Measurements from ENCODE around the gene MCFD2.
"Not testable (repeated sequence)": the region's sequence is repeated elsewhere in the genome, so short reads cannot be mapped to it uniquely, and the experiment has no call there.

MCFD2 gene

DNA sequence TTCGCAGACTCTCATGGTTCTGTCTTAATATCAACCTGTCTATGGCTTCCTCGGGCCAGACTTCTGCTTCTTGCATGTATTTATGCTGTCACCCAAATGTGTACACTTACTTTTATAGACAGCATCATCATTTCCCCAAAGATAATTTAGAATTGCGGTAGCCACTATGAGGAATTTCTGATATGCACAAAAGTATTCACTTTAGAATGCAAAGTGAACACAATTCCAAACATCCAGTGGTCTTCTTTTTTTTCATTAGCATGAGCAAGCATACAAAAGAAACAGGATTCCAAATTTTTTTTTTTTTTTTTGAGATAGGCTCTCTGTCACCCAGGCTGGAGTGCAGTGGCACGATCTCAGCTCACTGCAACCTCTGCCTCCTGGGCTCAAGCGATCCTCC, 21.0 kb upstream of the MCFD2 start:
- DNase-seq = no peak

DNA sequence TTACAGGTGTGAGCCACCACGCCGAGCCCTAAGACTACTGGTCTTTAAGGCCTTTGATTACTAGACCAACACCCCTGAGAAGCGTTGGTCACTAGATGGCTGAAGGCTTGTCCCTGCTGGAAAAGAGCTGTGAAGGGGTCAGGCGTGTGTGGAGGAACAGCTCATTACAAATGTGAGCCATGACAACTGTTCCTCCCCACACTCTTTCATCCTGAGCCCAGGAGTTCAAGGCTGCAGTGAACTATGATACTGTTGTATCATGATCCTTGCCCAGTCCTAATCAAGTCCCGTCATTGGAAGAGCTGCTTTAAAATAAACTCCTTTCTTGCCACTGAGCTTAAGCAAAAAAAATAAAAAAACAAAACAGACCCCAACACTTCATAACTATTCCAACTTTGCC, 19.5 kb upstream of the MCFD2 start:
- DNase-seq = no peak

DNA sequence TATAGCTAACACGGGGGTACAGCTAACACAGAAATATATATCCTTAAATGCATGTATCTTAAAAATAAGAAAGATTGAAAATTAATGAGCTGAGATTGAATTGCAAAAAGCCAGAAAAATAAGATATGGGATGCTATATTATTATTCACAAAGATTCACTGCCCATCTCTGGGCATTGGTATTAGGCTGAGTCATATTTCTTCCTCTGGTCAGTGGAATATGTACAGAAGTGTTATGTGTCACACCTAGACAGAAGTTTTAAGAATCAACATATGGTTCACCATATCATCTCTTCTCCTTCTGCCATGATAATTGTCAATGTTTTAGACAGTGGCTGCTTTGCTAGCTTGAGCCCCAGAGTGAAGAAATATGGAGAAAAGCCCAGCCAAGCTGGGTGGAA, 14.0 kb upstream of the MCFD2 start:
- DNase-seq = no peak

DNA sequence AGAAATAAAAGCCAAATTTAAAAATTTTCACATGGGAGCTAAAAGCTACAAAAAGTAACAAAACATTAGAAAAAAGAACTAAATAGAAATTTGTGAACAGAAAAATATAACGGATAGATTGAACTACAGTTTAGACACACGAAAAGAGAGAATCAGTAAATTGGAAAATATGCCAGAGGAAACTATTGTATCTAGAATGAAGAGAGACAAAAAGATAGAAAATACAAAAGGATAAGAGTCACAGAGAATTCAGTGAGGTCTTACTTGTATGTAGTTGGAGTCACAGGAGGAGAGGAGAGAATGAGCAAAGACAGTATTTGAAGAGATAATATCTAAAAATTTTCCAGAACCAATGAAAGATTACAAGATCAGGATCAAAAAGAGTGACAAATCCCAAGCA, 11.3 kb upstream of the MCFD2 start:
- DNase-seq = no peak

DNA sequence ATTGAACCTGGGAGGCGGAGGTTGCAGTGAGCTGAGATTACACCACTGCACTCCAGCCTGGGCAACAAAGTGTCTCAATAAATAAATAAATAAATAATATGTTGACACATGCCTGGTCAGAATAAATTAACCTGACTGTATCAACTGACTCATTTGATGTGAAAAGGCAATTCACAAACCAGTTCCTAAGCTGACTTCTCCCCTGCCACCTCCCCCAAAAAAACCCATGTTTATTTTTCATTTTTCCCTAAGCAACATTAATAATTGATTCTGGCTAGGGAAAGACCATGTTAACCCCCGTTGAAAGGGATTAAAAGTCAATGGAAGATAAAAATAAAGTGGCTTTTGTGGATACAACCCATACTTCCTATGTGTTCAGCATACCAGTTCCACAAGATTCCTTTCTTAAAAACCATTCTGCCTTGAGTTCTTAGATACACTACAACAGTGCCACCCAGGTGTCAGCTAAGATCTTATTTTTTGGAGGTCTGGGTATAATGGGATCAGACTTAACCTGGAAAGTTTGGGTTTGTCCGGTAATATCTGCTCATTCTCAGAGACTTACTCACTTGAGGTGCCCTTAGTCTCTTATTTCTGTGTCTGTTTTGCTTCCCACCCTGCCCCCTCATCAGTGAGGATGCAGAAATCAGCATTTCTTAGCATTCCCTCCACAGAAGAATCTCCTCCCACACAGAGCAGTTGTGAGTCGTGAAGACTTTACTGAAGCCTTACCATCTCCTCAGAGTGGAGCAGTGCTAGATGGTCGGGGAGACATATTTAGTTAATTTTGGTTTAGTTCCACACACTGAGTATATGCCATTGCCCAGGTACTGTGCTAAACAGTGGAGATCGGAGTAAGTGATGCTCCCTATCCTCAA, 10.1 kb upstream of the MCFD2 start:
- DNase-seq = no peak

DNA sequence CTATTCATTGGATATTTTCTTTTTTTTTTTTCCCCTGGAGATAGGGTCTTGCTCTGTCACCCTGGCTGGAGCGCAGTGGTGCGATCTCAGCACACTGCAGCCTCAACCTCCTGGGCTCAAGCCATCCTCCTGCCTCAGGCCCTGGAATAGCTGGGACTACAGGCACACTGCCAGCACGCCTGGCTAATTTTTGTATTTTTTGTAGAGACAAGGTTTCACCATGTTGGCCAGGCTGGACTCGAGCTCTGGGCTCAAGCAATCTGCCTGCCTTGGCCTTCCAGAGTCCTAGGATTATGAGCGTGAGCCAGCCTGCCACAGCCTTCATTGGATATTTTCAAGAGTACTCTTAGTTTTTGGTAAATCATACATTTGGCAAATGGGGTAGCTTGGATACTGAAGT, 9.0 kb upstream of the MCFD2 start:
- no peak for DNase-seq

DNA sequence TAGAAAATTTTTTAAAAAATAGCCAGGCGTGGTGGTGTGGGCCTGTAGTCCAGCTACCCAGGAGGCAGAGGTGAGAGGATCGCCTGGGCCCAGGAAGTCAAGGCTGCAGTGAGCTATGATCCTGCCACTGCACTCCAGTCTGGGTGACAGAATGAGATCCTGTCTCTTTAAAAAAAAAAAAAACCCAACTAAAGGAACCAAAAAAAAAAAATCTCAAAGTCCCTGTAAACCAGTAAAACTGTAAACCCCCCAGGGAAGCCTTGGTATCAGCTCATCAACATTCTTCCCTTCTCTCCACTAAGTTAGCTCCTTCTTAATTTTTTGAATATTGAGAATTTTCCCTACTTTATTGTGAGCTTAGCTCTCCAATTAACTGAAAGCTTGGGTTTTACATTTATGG, 8.4 kb upstream of the MCFD2 start:
- DNase-seq = no peak

DNA sequence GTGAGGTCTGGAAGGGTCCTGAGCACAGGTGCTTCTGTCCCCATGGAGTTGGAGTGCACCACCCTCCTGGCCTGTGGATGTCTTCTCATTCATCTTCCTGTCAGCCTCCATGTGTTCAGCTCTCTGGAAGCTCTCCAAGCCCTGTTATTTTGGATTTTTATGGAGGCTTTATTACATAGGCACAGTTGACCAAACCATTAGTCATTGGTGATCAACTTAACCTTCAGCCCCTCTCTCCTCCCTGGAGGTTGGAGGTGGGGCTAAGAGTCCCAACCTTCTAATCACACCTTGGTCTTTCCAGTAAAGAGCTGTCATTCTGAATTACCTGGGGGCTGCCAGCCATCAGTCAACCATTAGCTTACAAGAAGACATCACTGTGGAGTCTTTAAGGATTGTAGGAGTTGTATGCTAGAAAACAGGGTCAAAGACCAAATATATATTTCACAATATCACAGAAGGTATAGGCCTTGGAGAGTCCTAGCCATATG, 7.5 kb upstream of the MCFD2 start:
- no peak for DNase-seq

DNA sequence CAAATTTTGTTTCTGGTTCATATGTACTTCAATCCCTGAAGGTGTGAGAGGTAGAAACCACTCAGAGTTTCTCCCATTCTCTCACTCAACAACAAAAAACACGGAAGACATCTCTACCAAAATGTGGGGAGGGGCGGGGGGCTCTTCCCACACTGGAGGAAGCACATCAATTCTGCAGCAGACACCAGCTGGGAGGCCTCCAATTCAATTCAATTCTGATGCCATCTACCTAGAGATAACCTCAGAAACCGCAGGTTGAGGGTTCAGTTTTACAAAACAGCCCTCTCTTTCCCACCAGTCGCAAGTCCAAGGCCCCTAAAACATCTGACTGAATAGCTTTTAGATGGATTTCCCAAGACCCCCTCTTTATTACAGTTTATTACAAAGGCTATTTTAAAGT, 7.0 kb upstream of the MCFD2 start:
- DNase-seq = no peak

DNA sequence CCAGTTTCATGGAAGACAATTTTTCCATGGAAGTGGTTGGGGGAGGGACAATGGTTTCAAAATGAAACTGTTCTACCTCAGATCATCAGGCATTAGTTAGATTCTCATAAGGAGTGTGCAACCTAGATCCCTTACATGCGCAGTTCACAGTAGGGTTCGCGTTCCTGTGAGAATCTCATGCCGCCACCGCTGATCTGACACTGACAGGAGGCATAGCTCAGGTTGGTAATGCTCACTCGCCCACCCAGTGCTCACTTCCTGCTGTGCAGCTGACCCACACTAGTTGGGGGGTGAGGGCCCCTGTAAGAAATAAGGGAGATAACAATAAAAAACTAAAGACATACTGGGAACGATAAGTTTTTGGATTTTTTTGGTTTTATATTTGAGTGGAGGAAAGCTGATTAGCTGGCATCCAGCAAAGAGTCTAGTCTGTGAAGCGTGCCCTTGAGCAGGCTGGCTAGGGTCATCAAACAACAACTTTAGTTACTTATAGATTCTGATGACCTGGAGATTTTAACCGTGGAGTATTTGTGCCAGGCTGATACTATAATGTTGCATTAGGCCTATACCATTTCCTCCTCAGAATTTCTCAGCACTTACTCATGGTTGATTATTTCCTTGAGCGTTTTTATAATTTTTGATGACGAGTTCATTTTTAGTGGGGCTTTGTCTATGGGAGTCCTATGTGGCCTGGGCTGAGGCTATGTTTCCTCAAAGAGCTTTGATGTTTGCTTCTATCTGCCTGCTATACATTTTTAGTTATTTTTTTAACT, 6.3 kb upstream of the MCFD2 start:
- DNase-seq = no peak

DNA sequence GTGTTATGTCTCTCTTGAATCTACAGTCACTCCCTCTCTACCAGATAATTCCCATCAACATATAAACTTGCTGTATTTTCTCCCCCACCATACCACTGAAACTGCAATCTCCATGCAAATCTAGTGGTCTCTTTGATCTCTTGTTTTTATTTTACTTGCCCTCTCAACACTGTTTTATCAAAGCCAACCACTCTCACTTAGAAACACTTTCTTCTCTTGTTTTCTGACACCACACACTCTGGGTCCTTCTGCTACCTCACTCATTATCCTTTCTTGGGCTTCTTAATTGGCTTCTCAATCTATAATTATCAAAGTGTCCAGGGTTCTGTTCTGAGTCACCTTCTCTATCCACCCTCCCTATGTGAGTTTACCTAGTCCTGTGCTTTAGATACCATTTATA, 2.0 kb upstream of the MCFD2 start:
- DNase-seq = no peak

DNA sequence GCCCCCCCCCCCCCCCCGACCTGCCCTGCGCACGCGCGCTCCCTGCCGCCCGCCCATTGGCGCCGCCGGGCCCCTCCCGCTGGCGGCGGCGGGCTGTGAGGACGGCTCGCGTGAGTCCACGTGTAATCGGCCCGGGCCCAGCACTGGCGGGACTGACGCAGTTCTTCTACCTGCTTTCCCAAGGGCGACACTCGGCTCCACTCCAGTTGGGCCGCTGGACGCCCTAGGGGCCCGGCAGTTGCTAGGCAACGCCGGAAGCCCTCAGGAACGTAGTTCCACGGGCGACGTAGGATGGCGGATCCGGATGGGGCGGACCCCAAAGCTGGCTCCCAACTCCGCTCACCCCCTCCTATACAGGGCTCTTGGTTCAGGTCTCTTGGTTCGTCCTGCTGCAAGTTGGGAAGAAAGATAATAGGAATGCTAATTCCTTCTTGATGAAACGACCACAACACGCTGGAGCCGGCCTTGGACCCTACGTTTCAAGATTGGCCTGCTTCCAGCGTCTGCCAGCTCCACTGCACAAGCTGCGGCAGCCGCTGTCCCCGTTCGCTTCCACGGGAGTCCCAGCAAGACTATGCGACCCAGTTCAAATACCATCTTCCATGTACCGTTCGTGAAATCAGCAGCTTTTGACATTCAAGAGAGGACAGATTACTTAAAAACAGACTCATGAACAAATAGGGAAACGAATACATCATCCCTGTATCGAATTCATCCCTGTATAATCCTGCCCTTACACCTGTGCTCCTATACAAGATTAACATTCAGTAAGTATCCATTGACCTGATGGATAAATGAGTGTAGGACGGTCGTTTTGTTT, 415 bp upstream of the MCFD2 start:
- peak; percentile 72 to 73 for DNase-seq

DNA sequence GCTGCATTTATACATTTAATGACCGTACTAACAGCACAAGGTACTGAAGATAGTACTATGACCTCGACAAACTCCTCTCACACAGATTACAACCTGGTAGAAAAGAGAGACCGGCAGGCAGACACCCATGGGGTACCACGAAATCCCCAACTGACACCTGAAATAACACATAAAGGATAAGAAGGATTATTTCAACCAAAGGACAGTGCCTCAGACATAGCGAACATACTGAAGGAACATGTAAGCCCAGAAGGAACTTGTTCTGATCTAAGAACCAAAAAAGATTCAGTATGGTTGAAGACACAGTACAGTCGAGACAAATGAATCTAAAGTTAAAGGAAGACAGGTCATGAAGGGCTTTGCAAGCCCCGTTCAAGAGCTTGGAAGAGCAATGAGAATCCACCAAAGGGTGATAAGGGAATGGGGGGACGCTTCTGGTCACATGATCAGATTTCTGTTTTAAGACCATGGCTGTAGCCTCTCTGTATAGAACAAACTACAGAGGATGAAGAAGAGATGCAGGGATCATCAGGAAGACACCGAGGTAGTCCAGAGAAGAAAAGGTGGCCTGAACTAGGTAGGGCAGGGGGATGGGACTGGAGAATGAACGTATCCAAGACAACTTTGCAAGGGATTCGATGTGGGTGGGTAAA, 902 bp downstream of the MCFD2 start:
- no peak for DNase-seq

DNA sequence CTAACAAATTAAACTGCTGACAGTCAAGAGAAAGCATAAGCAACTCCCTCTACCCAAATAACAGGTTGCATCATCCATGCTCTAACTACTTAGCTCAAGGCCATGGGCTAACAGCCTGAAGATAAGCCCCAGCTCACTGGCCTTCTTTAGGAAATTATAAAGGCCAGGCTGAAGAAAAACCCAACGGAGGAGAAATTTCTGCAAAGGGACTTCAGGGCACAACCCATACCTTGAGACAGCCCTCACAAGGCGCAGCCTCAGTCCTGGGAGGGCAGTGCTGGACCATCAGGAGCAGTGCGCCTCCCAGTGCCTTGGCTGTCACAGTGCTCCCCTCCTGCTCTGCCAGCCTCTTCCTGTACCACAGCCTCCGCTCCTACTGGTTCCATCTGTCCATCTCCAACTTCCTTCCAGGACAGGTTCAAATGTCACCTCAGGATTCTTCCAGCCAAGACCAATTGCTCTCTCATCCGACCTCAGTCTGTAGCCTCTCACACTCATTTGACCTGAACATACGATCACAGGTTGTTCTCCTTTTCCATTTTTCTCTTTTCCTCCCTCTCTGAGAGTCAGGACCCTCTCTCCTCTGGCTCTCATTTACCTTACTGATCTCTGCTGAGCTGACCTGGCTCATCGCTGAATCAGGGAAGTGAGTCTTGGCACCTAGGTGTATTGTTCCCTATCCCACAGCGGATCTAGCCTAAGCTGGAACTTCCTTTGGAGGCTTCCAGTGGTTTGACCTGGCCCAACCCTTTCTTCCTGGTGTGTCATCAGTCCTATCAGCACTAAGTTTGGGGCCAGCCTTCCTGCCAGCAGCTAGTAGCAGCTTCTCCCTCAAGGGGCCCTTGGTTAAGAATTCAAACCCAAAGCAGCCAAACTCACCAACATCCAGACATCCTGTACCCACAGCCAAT, 1.9 kb downstream of the MCFD2 start:
- no peak for DNase-seq

DNA sequence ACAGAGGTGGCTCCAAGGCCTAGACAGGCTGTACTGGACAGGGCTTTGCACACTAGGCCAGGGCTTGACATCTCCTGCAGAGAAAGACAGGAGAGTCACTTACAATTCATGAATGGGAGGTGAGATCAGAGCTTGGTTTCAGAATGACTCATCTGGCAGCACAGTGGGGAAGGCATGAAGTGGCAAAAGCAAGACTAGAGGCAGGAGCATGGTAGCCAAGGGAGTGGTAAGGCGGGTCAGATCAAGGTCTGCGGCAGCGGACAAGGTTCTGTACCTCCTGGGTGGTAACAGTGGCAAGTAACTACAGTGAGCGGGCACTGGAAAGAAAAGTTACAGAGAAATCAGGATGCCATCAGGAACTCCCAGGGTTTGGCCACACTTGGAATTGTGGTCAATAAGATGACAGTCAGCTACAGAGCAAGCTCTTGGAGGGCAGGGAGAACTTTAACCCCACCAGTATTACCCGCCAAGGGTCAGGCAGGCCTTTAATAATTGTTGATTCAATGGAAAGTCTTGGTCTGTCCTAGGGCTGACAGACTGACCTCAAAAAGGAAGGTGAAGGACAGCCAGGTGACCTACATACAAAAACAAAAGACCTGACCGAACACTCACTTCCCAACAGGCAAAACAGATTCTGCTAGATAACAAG, 5.7 kb downstream of the MCFD2 start:
- DNase-seq = no peak

DNA sequence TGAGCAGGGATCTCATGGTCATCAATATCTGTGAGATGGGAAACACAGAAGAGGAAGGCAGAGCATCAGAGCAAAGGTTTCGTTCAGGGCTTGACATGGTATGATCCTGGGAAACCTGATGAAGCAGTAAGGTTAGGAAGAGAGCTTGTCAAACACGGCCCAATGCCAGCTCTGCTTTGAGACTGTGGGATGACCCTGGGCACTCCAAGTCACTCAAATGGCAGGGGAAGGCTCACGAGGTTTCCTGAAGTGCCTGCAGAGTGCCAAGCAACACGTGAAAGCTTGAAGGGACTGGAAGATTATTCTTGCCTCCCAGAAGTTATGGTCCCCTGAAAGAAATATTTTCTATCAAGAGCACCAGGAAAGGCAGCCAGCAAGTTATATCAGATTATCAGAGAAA, 6.5 kb downstream of the MCFD2 start:
- DNase-seq = no peak

DNA sequence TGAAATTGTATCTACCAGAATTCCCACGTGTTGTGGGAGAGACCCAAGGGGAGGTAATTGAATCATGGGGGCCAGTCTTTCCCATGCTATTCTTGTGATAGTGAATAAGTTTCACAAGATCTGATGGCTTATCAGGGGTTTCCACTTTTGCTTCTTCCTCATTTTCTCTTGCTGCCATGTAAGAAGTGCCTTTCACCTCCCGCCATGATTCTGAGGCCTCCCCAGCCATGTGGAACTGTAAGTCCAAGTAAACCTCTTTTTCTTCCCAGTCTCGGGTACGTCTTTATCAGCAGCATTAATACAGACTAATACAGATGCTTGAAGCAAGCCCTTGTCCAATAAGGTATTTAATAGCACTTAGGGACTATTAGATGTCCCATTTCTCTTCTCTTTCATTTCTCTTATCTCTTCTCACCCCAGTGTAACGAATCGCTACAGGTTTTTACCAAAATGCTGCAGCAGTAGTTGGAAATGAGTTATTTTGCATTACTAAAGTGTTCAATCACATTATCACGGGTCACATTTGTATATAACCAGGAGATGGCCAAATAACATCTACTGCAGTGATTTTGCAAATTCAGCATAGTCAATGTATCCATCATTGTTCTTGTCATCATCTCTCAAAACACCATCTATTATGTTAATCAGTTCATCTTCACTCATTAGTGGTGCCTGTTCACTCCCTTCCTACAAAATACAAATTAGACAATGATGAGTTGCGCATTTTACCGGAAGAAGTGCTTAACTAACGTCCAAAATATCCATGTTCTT, 10.5 kb downstream of the MCFD2 start:
- DNase-seq = not testable (repeated sequence)

DNA sequence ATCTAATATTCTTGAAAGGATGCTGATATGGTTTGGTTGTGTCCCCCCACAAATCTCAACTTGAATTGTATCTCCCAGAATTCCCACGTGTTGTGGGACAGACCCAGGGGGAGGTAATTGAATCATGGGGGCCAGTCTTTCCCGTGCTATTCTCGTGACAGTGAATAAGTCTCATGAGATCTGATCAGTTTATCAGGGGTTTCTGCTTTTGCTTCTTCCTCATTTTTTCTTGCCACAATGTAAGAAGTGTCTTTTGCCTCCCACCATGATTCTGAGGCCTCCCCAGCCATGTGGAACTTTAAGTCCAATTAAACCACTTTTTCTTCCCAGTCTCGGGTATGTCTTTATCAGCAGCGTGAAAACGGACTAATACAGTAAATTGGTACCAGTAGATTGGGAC, 12.6 kb downstream of the MCFD2 start:
- DNase-seq = not testable (repeated sequence)

DNA sequence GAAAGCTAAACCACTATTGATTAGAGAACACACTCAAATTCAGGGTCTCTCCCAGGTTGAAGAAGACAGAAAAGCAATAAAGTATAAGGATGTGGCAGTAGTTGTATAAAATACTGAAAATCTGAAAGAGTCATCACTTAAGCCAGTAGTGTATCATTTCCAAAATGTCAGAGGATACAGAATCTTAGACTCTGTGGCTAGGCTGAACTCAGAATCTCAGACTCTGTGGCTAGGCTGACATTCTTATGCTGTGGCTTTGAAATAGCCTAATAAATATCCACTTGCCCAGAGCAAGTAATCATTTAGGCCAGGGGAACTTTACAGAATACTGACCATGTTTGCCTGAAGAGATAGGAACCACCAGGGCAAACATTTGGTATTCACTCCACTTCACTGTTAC, 13.1 kb downstream of the MCFD2 start:
- DNase-seq = no peak

DNA sequence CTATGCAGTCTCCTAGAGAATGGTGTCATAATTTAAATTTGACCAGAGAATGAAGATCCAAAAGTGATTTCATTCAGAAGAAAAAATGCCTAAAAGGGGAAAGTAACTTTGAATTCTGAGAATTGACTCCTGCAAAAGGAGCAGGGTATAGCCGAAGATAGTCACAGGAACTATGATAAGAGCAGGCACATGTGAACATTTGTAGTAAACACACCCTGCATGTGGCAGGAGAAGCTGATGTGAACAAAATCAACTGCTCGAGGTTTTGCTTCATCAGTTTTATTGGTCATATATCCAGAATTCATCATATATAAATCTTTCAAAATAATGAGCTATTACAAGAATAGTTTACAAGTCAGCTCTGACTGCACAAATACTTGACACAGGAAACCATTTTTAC, 14.0 kb downstream of the MCFD2 start:
- DNase-seq = no peak

All from stimulated activated CD4-positive, alpha-beta T cell treated with anti-CD3 and anti-CD28 coated beads, Interleukin-4, amount 100 ng/mL, for 4 hours (primary cell).